Adrenal gland (tissue), 12 donors: Measurements from ENCODE around the gene TFF3. TPM values are rescaled to one million over a fixed set of nuclear protein-coding genes. Genes with fewer than 3 reads are reported as not detected.

ENCODE experiments used
- DNase-seq, 7 donors: peaks; one replicate each; pipeline ENCODE4 v3.0.0-alpha.2; 2019 to 2020
- H3K27ac ChIP-seq, 5 donors: fragments of 200-600 bp; sonication (generic) in 4 of 5; 1 replicate in 3 of 5; 2 replicates in 2 of 5; pipeline versions ENCODE4 v1.5.1 to v1.8.0; 2016 to 2020; ENCODE audit warnings: mild to moderate bottlenecking in 1 of 5
- H3K27me3 ChIP-seq: fragments of 200-600 bp; 2 replicates; pipeline ENCODE4 v1.8.0; 2021
- H3K36me3 ChIP-seq, 2 donors: fragments of 200-600 bp; replicated peaks in 1 of 2; 1 replicate in 1 of 2; 2 replicates in 1 of 2; pipeline versions ENCODE4 v1.5.1 to v1.8.0; 2018 to 2022
- H3K4me1 ChIP-seq, 2 donors: fragments of 200-600 bp; replicated peaks in 1 of 2; 1 replicate in 1 of 2; 2 replicates in 1 of 2; pipeline versions ENCODE4 v1.5.1 to v1.8.0; 2018 to 2021
- H3K4me3 ChIP-seq, 4 donors: fragments of 200-600 bp; sonication (generic) in 3 of 4; one replicate each; pipeline ENCODE4 v1.5.1; 2016 to 2018
- H3K9me3 ChIP-seq, 3 donors: fragments of 200-600 bp; sonication (generic) in 1 of 3; replicated peaks in 1 of 3; 1 replicate in 2 of 3; 2 replicates in 1 of 3; pipeline versions ENCODE4 v1.5.1 to v1.8.0; 2016 to 2021
- POLR2A ChIP-seq, 2 donors: fragments of 450-650 bp; IDR thresholded peaks; one replicate each; pipeline ENCODE4 v1.6.1; 2017; ENCODE audit warnings: antibody characterized with exemption in 2 of 2, mild to moderate bottlenecking in 2 of 2, moderate library complexity in 1 of 2
- WGBS, 4 donors: extraction: QIAGEN DNeasy Blood & Tissue Kit in 2 of 4; methylation state at CpG; one replicate each; pipeline versions ENCODE4 v1.1.5 to v1.1.7; 2013 to 2017; 5-methylcytosine and 5-hydroxymethylcytosine counted together
- intact Hi-C, 2 donors: fragments of 100-400 bp; cut with DNase I; formaldehyde crosslinking; loops; one replicate each; pipeline versions ENCODE4 v1.14.1 to v1.15.0; 2022 to 2023
- polyA plus RNA-seq, 3 donors: library from polyadenylated mRNA; stranded (reverse); fragments of 200-250 nt in 2 of 3; fragments of 350-450 nt in 1 of 3; fragmentation: Illumina TruSeq in 1 of 3; extraction: RNeasy Lipid Tissue Mini Kit (QIAGEN cat#74804) in 1 of 3; gene quantifications; one replicate each; pipeline ENCODE4 v1.2.3, GENCODE V29; 2013 to 2014
- total RNA-seq, 9 donors: library from RNA; depleted of rRNA in 4 of 9; stranded (reverse); fragments of >200 nt in 4 of 9; fragments of 120-200 nt in 1 of 9; fragmentation: NEBNext Ultra II Directional in 1 of 9; extraction: Animal tissue kit (Norgen Biotek cat#: 25700) in 1 of 9; gene quantifications; one replicate each; pipeline versions ENCODE4 v1.1.0 to v1.2.4, GENCODE V29; 2013 to 2023
- TF ChIP-seq, protein P1 (sequence below), 6 experiments: fragments of 450-650 bp in 4 of 6; fragments of 200-600 bp in 2 of 6; sonication (generic) in 1 of 6; IDR thresholded peaks; 1 replicate in 5 of 6; 2 replicates in 1 of 6; pipeline versions ENCODE4 v1.5.1 to v1.8.0; 2016 to 2021; ENCODE audit warnings: antibody characterized with exemption in 6 of 6, mild to moderate bottlenecking in 2 of 6, moderate library complexity in 1 of 6
- donor health status: healthy with polysubstance abuse.
- donor health status: Bipolar disorder and iron deficiency.
- donor health status: DM: yes; HTN: yes; CAD: no.
- donor health status: DM: no; HTN: no; CAD: no.
- donor health status: DM: no; HTN: no; CAD: no.
- donor health status: DM: yes; HTN: yes; CAD: no.

TFF3 gene
- total and polyA plus RNA-seq, 12 donors = 1.2 to 42.3 (median 11.1) TPM

DNA sequence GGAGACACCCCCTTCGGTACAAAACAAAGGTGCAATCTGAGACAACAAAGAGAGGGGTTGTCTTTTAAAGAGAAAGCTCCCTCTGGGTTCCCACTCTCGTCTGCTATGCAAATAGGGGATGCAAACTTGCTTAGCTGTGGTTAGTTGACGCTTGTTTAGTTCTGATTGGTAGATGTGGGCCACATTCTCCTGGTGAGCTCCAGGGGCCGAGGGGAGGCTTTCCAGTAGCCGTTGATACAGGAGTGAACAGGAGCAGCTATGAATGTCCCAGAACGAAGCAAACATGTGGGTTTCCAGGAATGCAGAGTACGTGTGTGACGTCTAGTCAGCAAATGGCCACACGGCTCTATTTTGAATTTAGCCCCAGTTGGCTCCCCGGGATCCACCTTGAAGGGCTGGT is 20.8 kb upstream of the TFF3 start:
- peak in 2 of 7 donors; percentile 11 to 12 for DNase-seq
- Histone ChIP-seq H3K4me1 (no peaks in the 10 kb centered on the region), H3K4me3 (no peak overlapping the region), H3K36me3 (no peaks in the 10 kb centered on the region), H3K9me3 (no peaks in the 10 kb centered on the region), H3K27me3 (peaks cover 25% of the 10 kb centered on the region), H3K27ac (no peak overlapping the region)
- TF ChIP-seq POLR2A (IDR thresholded peaks at IDR 0.05) = no peak
- TF ChIP-seq, protein P1, sequence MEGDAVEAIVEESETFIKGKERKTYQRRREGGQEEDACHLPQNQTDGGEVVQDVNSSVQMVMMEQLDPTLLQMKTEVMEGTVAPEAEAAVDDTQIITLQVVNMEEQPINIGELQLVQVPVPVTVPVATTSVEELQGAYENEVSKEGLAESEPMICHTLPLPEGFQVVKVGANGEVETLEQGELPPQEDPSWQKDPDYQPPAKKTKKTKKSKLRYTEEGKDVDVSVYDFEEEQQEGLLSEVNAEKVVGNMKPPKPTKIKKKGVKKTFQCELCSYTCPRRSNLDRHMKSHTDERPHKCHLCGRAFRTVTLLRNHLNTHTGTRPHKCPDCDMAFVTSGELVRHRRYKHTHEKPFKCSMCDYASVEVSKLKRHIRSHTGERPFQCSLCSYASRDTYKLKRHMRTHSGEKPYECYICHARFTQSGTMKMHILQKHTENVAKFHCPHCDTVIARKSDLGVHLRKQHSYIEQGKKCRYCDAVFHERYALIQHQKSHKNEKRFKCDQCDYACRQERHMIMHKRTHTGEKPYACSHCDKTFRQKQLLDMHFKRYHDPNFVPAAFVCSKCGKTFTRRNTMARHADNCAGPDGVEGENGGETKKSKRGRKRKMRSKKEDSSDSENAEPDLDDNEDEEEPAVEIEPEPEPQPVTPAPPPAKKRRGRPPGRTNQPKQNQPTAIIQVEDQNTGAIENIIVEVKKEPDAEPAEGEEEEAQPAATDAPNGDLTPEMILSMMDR (IDR thresholded peaks at IDR 0.05) = no peak
- WGBS, 4 donors = 36 to 42% (median 37%) methylated on average over 10 of the region's 10 CpGs
- intact Hi-C loops = no loop called here

DNA sequence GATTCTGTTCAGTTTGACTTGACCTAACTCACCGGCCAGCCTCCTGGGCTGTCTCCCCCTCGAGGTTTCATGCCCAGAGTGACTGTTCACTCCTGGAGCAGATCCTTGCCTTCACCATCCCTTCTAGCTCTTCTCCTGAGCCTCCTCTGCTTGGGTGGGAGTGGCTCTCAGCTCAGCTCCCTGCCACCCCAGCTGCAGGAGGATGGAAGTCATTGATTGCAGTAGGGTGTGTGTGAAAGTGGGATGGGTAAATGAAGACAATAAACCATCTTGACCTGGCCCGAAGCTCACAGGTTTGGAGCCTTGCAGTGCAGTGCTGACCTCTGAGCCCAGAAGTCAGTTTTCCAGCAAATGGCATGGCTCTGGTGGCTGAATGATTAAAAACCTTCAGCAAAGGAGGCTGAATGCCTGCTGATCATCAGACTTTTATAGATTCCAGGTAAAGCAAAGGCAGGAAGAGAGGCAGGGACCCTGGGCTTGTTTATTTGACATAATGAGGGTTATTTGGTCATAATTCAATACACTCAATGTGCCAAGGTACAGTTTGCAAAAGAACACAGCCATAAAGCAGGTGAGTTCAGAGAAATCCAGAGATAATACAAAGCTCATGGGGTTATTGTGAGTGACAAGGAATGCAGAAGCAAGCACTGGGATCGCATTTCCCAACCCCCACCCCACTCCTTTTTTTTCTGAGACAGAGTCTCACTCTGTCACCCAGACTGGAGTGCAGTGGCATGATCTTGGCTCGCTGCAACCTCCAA is 17.5 kb upstream of the TFF3 start:
- no peak overlapping the region for H3K27ac ChIP-seq
- H3K36me3 ChIP-seq = no peaks in the 10 kb centered on the region
- peak in 1 of 7 donors; percentile 7 for DNase-seq
- intact Hi-C loops = no loop called here
- no peaks in the 10 kb centered on the region for H3K9me3 ChIP-seq
- no peak overlapping the region for H3K4me3 ChIP-seq
- 54 to 80% (median 65%) methylated on average over 5 of the region's 5 CpGs for WGBS, 4 donors
- no peak for TF ChIP-seq POLR2A (IDR thresholded peaks at IDR 0.05)
- H3K27me3 ChIP-seq = peaks cover 25% of the 10 kb centered on the region
- no peaks in the 10 kb centered on the region for H3K4me1 ChIP-seq

- no peak for DNase-seq
- no peak for TF ChIP-seq POLR2A (IDR thresholded peaks at IDR 0.05)
- TF ChIP-seq, protein P1 (IDR thresholded peaks at IDR 0.05) = no peak
- Histone ChIP-seq H3K4me3 (no peak overlapping the region), H3K27ac (no peak overlapping the region), H3K4me1 (no peaks in the 10 kb centered on the region), H3K27me3 (peaks cover 16% of the 10 kb centered on the region), H3K9me3 (no peaks in the 10 kb centered on the region), H3K36me3 (no peaks in the 10 kb centered on the region)
- intact Hi-C loops = no loop called here
Observed at GRCh38 chr21:42331660-42332059, 16.5 kb upstream of the TFF3 start.

DNA sequence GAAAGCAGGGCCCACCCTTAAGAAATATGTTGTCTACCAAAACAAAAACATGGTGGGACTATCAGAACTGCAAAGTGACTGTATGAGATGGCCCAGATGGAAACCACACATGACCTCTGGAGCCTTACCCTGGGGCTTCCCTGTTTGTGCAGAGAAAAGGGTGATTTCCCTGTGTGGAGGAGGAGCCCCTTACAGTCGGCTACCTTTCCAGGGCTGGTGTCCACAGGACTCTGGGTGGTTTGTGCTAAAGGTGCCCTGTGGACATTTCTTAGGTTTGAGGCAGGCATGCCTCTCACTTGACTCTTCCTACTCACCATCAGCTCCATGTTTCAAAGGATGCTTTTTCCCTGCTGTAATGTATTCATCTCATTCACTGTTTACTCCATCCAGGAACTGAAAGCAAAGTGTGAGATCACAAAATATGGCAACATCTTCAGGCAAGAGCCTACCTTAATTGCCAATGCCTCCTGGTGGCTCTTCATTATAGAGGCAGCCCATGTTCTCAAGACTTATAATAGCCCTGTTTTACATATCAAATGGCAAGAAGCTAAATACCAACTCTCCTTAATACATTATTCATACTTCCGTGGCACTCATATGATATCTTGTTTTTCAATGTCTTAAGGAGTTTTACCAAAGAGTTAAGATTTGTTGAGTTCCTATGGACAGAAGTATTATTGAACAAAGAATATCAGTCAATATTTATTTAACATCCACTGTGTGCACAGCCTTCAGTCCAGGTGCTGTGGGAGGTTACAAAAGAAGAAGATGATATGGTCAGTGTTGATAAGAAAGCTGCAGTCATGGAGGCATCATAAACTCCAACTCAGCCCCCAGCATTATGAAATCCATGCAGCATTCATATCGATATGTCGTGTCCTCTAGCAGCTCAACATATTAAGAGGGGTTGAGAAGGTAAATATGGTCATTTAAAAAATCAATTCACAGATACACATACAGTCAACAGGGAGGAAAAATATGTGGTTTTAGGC is 15.5 kb upstream of the TFF3 start:
- no peak overlapping the region for H3K27ac ChIP-seq
- no peak for TF ChIP-seq POLR2A (IDR thresholded peaks at IDR 0.05)
- TF ChIP-seq, protein P1 (IDR thresholded peaks at IDR 0.05) = no peak
- H3K36me3 ChIP-seq = no peaks in the 10 kb centered on the region
- H3K9me3 ChIP-seq = no peaks in the 10 kb centered on the region
- peaks cover 9% of the 10 kb centered on the region for H3K27me3 ChIP-seq
- no peaks in the 10 kb centered on the region for H3K4me1 ChIP-seq
- H3K4me3 ChIP-seq = no peak overlapping the region
- peak in 1 of 7 donors; percentile 14 for DNase-seq
- intact Hi-C loops = no loop called here
- WGBS, 4 donors = 87 to 96% (median 92%) methylated on average over 4 of the region's 4 CpGs
